Body of pancreas (tissue), 4 donors: ENCODE results near the gene GAB2. TPM values are rescaled to one million over a fixed set of nuclear protein-coding genes. Genes with fewer than 3 reads are reported as not detected.

Experiments
- ATAC-seq: fragments of 150-250 bp; one replicate; pipeline ENCODE4 v1.9.1; 2016
- DNase-seq, 4 donors: peaks; one replicate each; pipeline ENCODE4 v3.0.0-alpha.2; 2019
- H3K27ac ChIP-seq, 4 donors: fragments of 200-600 bp; sonication (generic); 1 replicate in 3 of 4; 2 replicates in 1 of 4; pipeline versions ENCODE4 v1.5.1 to v1.6.1; 2016 to 2019; ENCODE audit warnings: mild to moderate bottlenecking in 1 of 4, mixed read lengths in 1 of 4, moderate library complexity in 1 of 4
- H3K27me3 ChIP-seq, 2 donors: fragments of 200-600 bp; sonication (generic); one replicate each; pipeline ENCODE4 v1.6.0; 2016; ENCODE audit warnings: mild to moderate bottlenecking in 1 of 2
- H3K36me3 ChIP-seq, 2 donors: fragments of 200-600 bp; sonication (generic); replicated peaks in 1 of 2; 2 replicates each; pipeline ENCODE4 v1.5.1; 2016; ENCODE audit warnings: low read depth in 2 of 2; ENCODE audit not compliant: insufficient read depth in 1 of 2
- H3K4me1 ChIP-seq: fragments of 200-600 bp; sonication (generic); one replicate; pipeline ENCODE4 v1.6.0; 2016
- H3K4me3 ChIP-seq, 2 donors: fragments of 200-600 bp; sonication (generic); 1 replicate in 1 of 2; 2 replicates in 1 of 2; pipeline ENCODE4 v1.5.1; 2016 to 2019
- H3K9me3 ChIP-seq, 3 donors: fragments of 200-600 bp; sonication (generic); 1 replicate in 2 of 3; 2 replicates in 1 of 3; pipeline ENCODE4 v1.5.1; 2016
- CTCF ChIP-seq, 7 experiments: fragments of 450-650 bp in 4 of 7; fragments of 200-600 bp in 3 of 7; sonication (generic) in 3 of 7; IDR thresholded peaks; one replicate each; pipeline ENCODE4 v1.5.1; 2016 to 2019; ENCODE audit warnings: antibody characterized with exemption in 7 of 7
- POLR2A ChIP-seq, 3 donors: fragments of 450-650 bp; IDR thresholded peaks; one replicate each; pipeline ENCODE4 v1.6.1; 2016; ENCODE audit warnings: antibody characterized with exemption in 3 of 3, mild to moderate bottlenecking in 2 of 3
- WGBS, 2 donors: methylation state at CpG; one replicate each; pipeline ENCODE4 v1.1.5; 2017; 5-methylcytosine and 5-hydroxymethylcytosine counted together
- intact Hi-C: fragments of 100-400 bp; cut with DNase I; formaldehyde crosslinking; loops from one replicate; pipeline ENCODE4 v1.15.1; 2023
- total RNA-seq, 2 donors: library from RNA; depleted of rRNA; stranded (reverse); fragments of >200 nt; gene quantifications; one replicate each; pipeline ENCODE4 v1.1.0, GENCODE V29; 2016

GAB2 gene
- total RNA-seq, 2 donors from 2014 or later = 6.9 to 16.9 TPM

- H3K36me3 ChIP-seq = no peaks in the 10 kb centered on the region
- DNase-seq (no peak), ATAC-seq (no peak)
- no peaks in the 10 kb centered on the region for H3K9me3 ChIP-seq
- intact Hi-C loops = loop anchor here (10.0 kb wide), 1 partner anchor 191 kb away; no protein-coding TSS in a partner anchor
- peaks cover 11% of the 10 kb centered on the region for H3K4me1 ChIP-seq
- no peaks in the 10 kb centered on the region for H3K27me3 ChIP-seq
- peak overlapping the region in 1 of 4 donors; percentile 57 for H3K27ac ChIP-seq
- TF ChIP-seq POLR2A (IDR thresholded peaks at IDR 0.05) (no peak), CTCF (IDR thresholded peaks at IDR 0.05) (no peak)
- 67 to 82% methylated on average over 4 of the region's 4 CpGs for WGBS, 2 donors
- no peak overlapping the region for H3K4me3 ChIP-seq
Observed at GRCh38 chr11:78425399-78426070, 7.9 kb upstream of the GAB2 start.

GRCh38 chr11:78424334-78425270, 7.0 kb upstream of the GAB2 start:
- peak overlapping the region in 1 of 4 donors; percentile 57 for H3K27ac ChIP-seq

GRCh38 chr11:78423241-78423640, 5.6 kb upstream of the GAB2 start:
- H3K4me1 ChIP-seq = peaks cover 25% of the 10 kb centered on the region
- WGBS, 2 donors = 53 to 61% methylated on average over 2 of the region's 2 CpGs
- no peaks in the 10 kb centered on the region for H3K9me3 ChIP-seq
- no peaks in the 10 kb centered on the region for H3K36me3 ChIP-seq
- H3K4me3 ChIP-seq = no peak overlapping the region
- TF ChIP-seq POLR2A (IDR thresholded peaks at IDR 0.05) (no peak), CTCF (IDR thresholded peaks at IDR 0.05) (no peak)
- no peak overlapping the region for H3K27ac ChIP-seq
- DNase-seq (no peak), ATAC-seq (no peak)
- intact Hi-C loops = loop anchor here (10.0 kb wide), 1 partner anchor 188 kb away; no protein-coding TSS in a partner anchor
- H3K27me3 ChIP-seq = no peaks in the 10 kb centered on the region

More at GRCh38 chr11:78424334-78425270, 7.0 kb upstream of the GAB2 start:
- WGBS, 2 donors = 69 to 71% methylated on average over 7 of the region's 7 CpGs
- Histone ChIP-seq H3K4me3 (no peak overlapping the region), H3K4me1 (peaks cover 16% of the 10 kb centered on the region), H3K36me3 (no peaks in the 10 kb centered on the region), H3K9me3 (no peaks in the 10 kb centered on the region), H3K27me3 (no peaks in the 10 kb centered on the region)
- TF ChIP-seq POLR2A (IDR thresholded peaks at IDR 0.05) (no peak), CTCF (IDR thresholded peaks at IDR 0.05) (no peak)
- intact Hi-C loops = loop anchor here (10.0 kb wide), 1 partner anchor 190 kb away; no protein-coding TSS in a partner anchor
- DNase-seq = peak in 1 of 4 donors; percentile 25
- ATAC-seq = no peak

GRCh38 chr11:78420796-78421209, 3.2 kb upstream of the GAB2 start:
- H3K27me3 ChIP-seq = no peaks in the 10 kb centered on the region
- H3K4me1 ChIP-seq = peaks cover 32% of the 10 kb centered on the region
- H3K9me3 ChIP-seq = no peaks in the 10 kb centered on the region
- WGBS, 2 donors = 35 to 45% methylated on average over 7 to 9 of the region's 9 CpGs
- ATAC-seq (no peak), DNase-seq (peak in 3 of 4 donors; percentile 29 to 70 (median 38))
- H3K27ac ChIP-seq = no peak overlapping the region
- H3K4me3 ChIP-seq = no peak overlapping the region
- intact Hi-C loops = loop anchor here (10.0 kb wide), 1 partner anchor 186 kb away; no protein-coding TSS in a partner anchor
- no peaks in the 10 kb centered on the region for H3K36me3 ChIP-seq
- TF ChIP-seq CTCF (IDR thresholded peaks at IDR 0.05) (no peak), POLR2A (IDR thresholded peaks at IDR 0.05) (peak in 1 of 3 donors; percentile 22)
